HG03575 (cell line): ENCODE results near the gene CBX1.

ENCODE experiments used
- ATAC-seq: cut with Tn5 transposase; IDR thresholded peaks from one replicate; pipeline ENCODE4 v1.9.1; 2021; ENCODE audit not compliant: unreplicated experiment, insufficient number of reproducible peaks, low FRiP score; ENCODE audit errors: extremely low read depth

Gene CBX1

GRCh38 chr17:48101012-48101720 is at the start of gene CBX1:
TSS of gene CBX1 (minus strand) at chr17:48101478. CDS start at chr17:48077004, 24,474 bp downstream.
- no peak for ATAC-seq

- no peak for ATAC-seq
These were observed 49.3 kb upstream of the CBX1 start for GRCh38 chr17:48150597-48151001.

GRCh38 chr17:48149787-48150463 is 48.6 kb upstream of the CBX1 start:
- ATAC-seq = no peak

GRCh38 chr17:48148854-48149786 is 47.8 kb upstream of the CBX1 start:
- ATAC-seq = no peak

GRCh38 chr17:48148029-48148770 is 46.9 kb upstream of the CBX1 start:
- ATAC-seq = no peak

GRCh38 chr17:48144976-48145798 is 43.9 kb upstream of the CBX1 start:
- ATAC-seq = no peak

- no peak for ATAC-seq
These were observed 43.0 kb upstream of the CBX1 start for GRCh38 chr17:48144231-48144630.

- no peak for ATAC-seq
These were observed 42.4 kb upstream of the CBX1 start for GRCh38 chr17:48143629-48144028.

- ATAC-seq = no peak
These were observed 38.7 kb upstream of the CBX1 start for GRCh38 chr17:48139944-48140343.

- no peak for ATAC-seq
These were observed 36.4 kb upstream of the CBX1 start for GRCh38 chr17:48137656-48138055.

- no peak for ATAC-seq
These were observed 33.7 kb upstream of the CBX1 start for GRCh38 chr17:48134912-48135480.

GRCh38 chr17:48132385-48132784 is 31.1 kb upstream of the CBX1 start:
- no peak for ATAC-seq

GRCh38 chr17:48131216-48131824 is 30.0 kb upstream of the CBX1 start:
- no peak for ATAC-seq

GRCh38 chr17:48129981-48130380 is 28.7 kb upstream of the CBX1 start:
- ATAC-seq = no peak

- ATAC-seq = no peak
These were observed 27.1 kb upstream of the CBX1 start for GRCh38 chr17:48128400-48128799.

GRCh38 chr17:48127371-48128051 is 26.2 kb upstream of the CBX1 start:
- no peak for ATAC-seq

- no peak for ATAC-seq
These were observed 25.2 kb upstream of the CBX1 start for GRCh38 chr17:48126532-48126850.
